GM19463 (cell line): ENCODE measurements around the gene RPL18.

ENCODE experiments used
- ATAC-seq: cut with Tn5 transposase; IDR thresholded peaks from one replicate; pipeline ENCODE4 v1.9.1; 2021; ENCODE audit warnings: mild to moderate bottlenecking, moderate library complexity; ENCODE audit not compliant: unreplicated experiment

The RPL18 gene

DNA sequence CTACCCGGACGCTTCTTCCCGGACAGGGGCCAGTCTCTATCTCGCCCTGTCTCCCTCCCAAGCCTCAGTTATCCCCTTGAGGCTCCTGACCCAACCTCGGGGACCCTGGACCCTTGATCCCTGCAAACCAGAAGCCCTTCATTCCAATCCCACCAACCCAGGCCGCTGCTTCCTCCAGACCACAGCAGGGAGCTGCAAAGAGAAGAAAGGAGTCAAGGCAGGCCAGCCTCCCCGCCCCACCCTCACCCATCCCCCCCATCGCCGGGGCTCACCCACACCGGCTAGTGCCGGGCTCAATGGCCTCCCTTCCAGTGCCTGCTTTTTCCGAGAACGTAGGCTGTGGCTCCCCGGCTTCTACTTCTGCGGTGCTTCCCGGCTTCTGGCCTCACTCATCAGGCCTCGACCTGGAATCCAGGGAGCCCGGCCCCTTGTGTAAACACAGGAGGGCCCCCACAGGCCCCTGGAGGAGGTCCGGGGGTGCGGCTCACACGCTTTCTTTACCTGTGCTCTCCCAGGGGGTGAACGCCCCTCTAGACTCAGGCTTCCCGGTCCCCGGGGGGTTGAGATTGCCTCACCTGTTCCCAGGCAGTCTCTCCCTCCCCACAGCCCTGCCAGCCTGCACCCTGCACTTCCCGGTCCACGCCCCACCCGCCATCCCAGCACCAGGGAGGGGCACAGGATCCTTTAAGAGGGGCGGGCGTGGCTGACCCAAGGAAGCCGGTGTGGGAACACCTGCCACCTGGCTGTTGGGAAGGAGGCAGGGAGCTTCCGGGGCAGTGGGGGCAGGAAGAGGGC is 4.3 kb downstream of the RPL18 start, which contains the start of gene FAM83E:
Gene FAM83E (minus strand): TSS at position 641 of the 795 bp plus-strand sequence. CDS start 1,704 bp downstream, outside the sequence.
- ATAC-seq, result no peak

DNA sequence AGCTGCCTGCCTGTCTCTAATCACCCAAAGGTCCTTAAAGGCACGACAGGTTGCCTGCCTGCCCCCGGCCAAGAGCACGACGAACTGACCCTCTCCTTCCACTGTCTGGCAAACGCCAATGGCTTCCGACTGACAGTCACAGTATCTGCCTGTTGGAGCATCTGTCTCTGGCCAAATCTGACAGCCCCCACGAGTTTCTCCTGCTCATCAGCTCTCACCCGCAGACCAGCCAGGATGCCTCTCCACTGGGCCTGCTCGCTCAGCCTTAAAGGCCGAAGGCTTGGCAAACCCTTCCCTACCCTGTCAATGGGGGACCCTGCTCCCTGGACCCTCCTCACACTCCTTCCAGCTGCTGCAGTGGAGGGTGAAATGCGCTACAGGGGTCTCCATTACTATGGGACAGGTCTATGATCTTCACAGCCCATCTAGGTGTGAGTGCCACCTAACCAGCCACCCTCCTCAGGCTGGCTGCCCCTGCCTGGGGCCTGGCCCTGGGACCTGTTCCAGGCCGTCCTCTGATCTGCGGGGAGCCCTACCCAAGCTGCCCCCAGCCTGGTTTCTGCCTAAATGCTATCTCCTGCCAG is 5.0 kb downstream of the RPL18 start:
- no peak for ATAC-seq

GRCh38 chr19:48613024-48613851 is 5.7 kb downstream of the RPL18 start:
- no peak for ATAC-seq

- no peak for ATAC-seq
Measured at GRCh38 chr19:48611872-48612271, 7.1 kb downstream of the RPL18 start.

- ATAC-seq, result no peak
Measured at GRCh38 chr19:48609571-48610108, 9.3 kb downstream of the RPL18 start.

- ATAC-seq, result no peak
Measured at GRCh38 chr19:48608798-48609263, 10.1 kb downstream of the RPL18 start.

- no peak for ATAC-seq
Measured at GRCh38 chr19:48607359-48607755, 11.6 kb downstream of the RPL18 start.

- ATAC-seq, result no peak
Measured at GRCh38 chr19:48606463-48607358, 12.3 kb downstream of the RPL18 start, which contains the start of gene SPACA4. SPACA4 (plus strand) TSS chr19:48606742; CDS start chr19:48606979, 237 bp downstream.

GRCh38 chr19:48603850-48604249 is 15.1 kb downstream of the RPL18 start:
- ATAC-seq, result no peak

GRCh38 chr19:48603449-48603848 is 15.5 kb downstream of the RPL18 start:
- no peak for ATAC-seq

DNA sequence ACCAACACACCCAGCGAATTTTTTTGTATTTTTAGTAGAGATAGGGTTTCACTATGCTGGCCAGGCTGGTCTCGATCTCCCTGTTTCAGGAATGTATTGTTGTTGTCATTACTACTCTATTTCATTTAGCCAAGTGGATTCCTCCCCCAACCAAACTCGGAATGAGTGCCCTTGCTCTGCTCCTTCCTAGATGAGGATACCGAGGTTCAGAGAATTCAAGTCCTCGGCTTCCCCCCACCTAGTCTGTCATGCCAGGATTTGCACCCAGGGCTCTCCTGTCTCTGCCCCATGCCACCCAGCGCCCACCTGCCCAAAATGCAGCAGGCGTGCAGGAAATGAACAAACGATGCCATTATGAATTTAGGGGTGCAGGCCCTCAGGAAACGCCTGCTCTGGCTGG is 16.0 kb downstream of the RPL18 start:
- no peak for ATAC-seq

DNA sequence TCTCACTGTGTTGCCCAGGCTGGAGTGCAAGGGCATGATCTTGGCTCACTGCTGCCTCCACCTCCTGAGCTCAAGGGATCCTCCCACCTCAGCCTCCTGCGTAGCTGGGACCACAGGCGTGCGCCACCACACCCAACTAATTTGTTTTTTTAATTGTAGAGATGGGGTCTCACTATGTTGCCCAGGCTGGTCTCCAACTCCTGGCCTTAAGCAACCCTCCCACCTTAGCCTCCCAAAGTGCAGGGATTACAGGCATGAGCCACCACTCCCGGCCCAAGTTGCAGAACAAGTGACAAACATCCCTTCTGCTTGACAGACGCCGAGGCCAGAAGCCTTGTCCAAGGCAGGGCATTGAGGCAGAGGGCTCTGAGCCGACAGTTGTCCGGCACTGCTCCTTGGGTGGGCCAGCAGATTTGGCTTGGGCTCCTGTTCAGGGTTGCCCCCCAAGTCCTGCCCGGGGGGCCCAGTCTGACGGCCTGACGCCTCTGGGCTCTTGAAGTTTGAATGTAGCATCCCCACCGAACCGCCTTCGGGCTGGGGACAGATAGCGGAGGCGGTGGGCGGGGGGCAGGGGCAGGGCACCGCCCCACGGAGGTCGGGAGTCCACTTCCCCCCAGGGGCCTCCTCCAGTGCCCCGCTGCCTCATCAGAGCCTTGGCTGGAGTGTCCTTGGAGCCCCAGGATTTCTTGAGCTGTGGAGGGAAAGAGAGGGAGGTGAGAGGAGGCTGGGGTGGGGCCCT is 18.1 kb downstream of the RPL18 start:
- no peak for ATAC-seq

DNA sequence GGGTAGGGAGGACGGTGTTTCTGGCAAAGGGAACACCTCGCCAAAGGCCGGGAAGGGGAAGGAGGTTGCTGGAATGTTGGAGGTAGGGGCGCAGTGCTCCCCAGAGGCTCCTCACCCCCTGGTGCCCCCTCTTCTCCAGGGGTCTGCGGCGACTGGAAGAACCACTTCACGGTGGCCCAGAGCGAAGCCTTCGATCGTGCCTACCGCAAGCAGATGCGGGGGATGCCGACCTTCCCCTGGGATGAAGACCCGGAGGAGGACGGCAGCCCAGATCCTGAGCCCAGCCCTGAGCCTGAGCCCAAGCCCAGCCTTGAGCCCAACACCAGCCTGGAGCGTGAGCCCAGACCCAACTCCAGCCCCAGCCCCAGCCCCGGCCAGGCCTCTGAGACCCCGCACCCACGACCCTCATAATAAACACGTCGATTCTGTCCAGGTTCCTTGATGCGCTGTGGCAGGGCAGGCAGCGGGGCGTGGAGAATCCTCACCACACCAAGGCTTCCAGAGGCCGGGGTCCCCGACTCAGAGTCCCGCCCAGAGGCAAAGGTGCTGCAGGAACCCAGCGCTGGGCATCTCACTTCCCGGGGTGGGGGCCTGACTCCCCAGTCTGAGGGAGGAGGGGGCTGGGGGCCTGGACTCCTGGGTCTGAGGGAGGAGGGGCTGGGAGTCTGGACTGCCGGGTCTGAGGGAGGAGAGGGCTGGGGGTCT is 19.8 kb downstream of the RPL18 start:
- ATAC-seq, result no peak

DNA sequence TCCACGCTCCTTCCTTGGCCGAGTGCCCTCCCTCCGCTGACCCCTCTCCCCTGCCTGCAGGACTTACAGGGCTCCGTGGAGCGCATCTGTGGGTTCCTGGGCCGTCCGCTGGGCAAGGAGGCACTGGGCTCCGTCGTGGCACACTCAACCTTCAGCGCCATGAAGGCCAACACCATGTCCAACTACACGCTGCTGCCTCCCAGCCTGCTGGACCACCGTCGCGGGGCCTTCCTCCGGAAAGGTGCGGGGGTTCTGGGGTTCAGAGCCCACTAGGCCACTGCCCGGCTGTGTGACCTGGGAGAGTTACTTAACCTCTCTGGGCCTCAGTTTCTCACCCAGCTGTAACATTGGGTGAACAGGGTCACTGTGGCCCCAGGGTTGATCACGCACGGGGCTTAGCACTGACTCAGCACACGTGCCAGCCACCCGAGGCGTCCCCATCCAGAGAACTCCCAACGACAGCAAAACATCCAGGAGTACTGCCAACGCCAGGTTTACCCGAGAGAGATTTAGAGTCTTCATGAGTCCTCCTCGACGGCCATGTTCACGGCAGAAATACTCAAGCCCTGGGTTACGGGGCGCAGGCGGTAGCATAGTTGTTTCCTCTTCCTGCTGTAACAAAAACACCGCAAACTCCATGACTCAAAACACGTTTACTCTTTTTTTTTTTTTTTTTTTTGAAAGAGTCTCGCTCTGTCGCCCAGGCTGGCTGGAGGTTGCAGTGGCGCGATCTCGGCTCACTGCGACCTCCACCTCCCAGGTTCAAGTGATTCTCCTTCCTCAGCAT is 22.1 kb downstream of the RPL18 start:
- ATAC-seq, result no peak

- no peak for ATAC-seq
Measured at GRCh38 chr19:48596237-48596636, 22.7 kb downstream of the RPL18 start.

DNA sequence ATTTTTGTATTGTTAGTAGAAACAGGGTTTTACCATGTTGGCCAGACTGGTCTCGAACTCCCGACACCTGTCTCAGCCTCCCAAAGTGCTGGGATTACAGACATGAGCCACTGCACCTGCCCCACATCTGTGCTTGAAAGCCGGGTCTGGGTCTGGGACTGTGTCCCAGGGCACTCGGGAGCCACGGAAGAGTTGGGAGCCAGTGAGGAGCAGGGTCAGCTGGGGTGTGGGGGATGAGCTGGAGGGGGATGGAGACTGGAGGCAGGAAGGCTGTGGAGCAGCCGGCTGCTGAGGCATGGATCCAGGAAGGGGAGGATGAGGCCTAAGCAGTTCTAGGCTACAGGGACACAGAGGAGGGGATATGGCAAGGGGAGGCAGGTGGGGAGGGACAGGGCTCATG is 23.1 kb downstream of the RPL18 start:
- ATAC-seq, result no peak

GRCh38 chr19:48595171-48595570 is 23.8 kb downstream of the RPL18 start:
- ATAC-seq, result no peak

- ATAC-seq, result no peak
Measured at GRCh38 chr19:48591021-48591420, 28.0 kb downstream of the RPL18 start.
